Esophagus muscularis mucosa (tissue), 4 donors: Measurements from ENCODE around the gene MEIOSIN. TPM values are rescaled to one million over a fixed set of nuclear protein-coding genes. Genes with fewer than 3 reads are reported as not detected.

Source experiments
- DNase-seq: peaks from one replicate; pipeline ENCODE4 v3.0.0-alpha.2; 2017; ENCODE audit errors: extremely low spot score
- H3K27ac ChIP-seq, 4 donors: fragments of 200-600 bp; sonication (generic); replicated peaks in 1 of 4; 1 replicate in 3 of 4; 2 replicates in 1 of 4; pipeline ENCODE4 v1.5.1; 2016 to 2019; ENCODE audit warnings: mild to moderate bottlenecking in 1 of 4
- H3K27me3 ChIP-seq, 4 donors: fragments of 200-600 bp; sonication (generic); one replicate each; pipeline versions ENCODE4 v1.5.1 to v1.6.0; 2016 to 2019
- H3K36me3 ChIP-seq, 4 donors: fragments of 200-600 bp; sonication (generic); one replicate each; pipeline ENCODE4 v1.5.1; 2016 to 2019
- H3K4me1 ChIP-seq, 4 donors: fragments of 200-600 bp; sonication (generic); one replicate each; pipeline ENCODE4 v1.5.1; 2016 to 2019
- H3K4me3 ChIP-seq, 4 donors: fragments of 200-600 bp; sonication (generic); 1 replicate in 2 of 4; 2 replicates in 2 of 4; pipeline ENCODE4 v1.5.1; 2016 to 2019; ENCODE audit warnings: mild to moderate bottlenecking in 4 of 4, moderate library complexity in 1 of 4
- H3K9me3 ChIP-seq, 4 donors: fragments of 200-600 bp; sonication (generic); 1 replicate in 3 of 4; 2 replicates in 1 of 4; pipeline ENCODE4 v1.5.1; 2016 to 2019
- EP300 ChIP-seq: sonication (generic); formaldehyde crosslinking; IDR thresholded peaks from one replicate; pipeline ENCODE4 v1.6.1; 2017; ENCODE audit warnings: antibody characterized with exemption
- POLR2A ChIP-seq: fragments of 450-650 bp; IDR thresholded peaks from one replicate; pipeline ENCODE4 v1.6.1; 2017; ENCODE audit warnings: antibody characterized with exemption, moderate library complexity, mild to moderate bottlenecking, low read depth
- POLR2AphosphoS5 ChIP-seq, 2 donors: sonication (generic); formaldehyde crosslinking; IDR thresholded peaks; one replicate each; pipeline ENCODE4 v1.6.1; 2017; ENCODE audit warnings: antibody characterized with exemption in 2 of 2
- WGBS: methylation state at CpG from one replicate; pipeline ENCODE4 v1.1.5; 2018; 5-methylcytosine and 5-hydroxymethylcytosine counted together
- intact Hi-C: fragments of 100-400 bp; cut with DNase I; formaldehyde crosslinking; loops from one replicate; pipeline ENCODE4 v1.15.1; 2023
- total RNA-seq, 4 donors: library from RNA; depleted of rRNA; stranded (reverse); fragments of >200 nt; gene quantifications; one replicate each; pipeline versions ENCODE4 v1.1.0 to v1.2.1, GENCODE V29; 2016
- TF ChIP-seq, protein P1 (sequence below), 3 experiments: fragments of 200-600 bp in 2 of 3; fragments of 450-650 bp in 1 of 3; sonication (generic) in 2 of 3; IDR thresholded peaks; one replicate each; pipeline ENCODE4 v1.5.1; 2017 to 2019; ENCODE audit warnings: antibody characterized with exemption in 3 of 3, mild to moderate bottlenecking in 2 of 3, moderate library complexity in 1 of 3

The MEIOSIN gene
- total RNA-seq, 4 donors from 2014 or later: not detected

DNA sequence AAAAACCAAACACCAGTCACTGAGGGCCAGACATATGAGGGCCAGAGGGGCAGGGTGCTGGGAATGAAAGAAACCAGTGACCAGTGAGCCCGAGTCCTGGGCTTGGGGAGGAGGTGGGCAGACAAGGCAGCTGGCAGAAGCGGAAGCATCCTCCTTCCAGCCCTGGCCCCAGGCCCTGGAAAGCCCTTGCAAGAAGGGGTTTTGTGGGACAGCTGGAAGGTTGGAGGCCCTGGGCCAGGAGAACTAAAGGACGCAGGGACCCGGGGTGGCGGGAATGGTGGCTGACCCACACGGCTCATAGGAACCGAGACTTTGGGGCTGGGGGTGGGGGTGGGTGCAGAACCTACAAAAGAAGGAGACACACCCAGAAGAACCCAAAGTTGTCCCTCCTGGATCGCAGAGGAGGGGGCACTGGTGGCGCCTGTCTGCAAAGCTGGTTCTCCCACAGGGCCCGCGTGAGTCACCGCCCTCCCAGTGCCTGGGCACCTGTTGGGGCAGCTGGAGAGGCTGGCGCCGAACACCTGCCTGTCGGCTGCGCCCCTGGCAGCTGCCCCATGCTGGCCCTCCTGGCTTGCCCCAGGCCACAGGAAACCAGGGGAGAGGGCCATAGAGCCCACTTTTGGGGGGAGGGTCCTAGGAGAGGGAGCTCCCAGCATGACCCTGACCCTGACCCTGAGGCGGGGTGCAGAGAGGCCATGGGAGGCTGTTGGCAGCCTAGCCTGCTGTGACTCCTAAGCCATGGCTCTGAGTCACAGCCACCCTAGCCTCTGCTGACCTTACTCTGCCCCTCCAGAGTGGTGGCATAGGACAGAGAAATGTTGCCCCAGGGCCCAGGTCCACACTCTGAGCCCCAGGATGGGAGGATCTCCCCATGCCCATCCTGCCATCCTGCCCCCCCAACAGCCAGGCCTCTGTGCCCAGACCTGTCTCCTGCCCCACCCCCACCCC lies 48.2 kb downstream of the MEIOSIN start:
- Histone ChIP-seq H3K4me1 (peaks cover 63 to 92% (median 86%) of the 10 kb centered on the region in 4 donors), H3K9me3 (no peaks in the 10 kb centered on the region), H3K27me3 (no peaks in the 10 kb centered on the region), H3K36me3 (peaks cover 25 to 46% (median 41%) of the 10 kb centered on the region in 4 donors), H3K27ac (peak overlapping the region; percentile 94 to 97 (median 95)), H3K4me3 (peak overlapping the region; percentile 61 to 82 (median 78))
- 29% methylated on average over 12 of the region's 17 CpGs for WGBS
- DNase-seq: no peak
- intact Hi-C loops: no loop called here
- TF ChIP-seq, protein P1, sequence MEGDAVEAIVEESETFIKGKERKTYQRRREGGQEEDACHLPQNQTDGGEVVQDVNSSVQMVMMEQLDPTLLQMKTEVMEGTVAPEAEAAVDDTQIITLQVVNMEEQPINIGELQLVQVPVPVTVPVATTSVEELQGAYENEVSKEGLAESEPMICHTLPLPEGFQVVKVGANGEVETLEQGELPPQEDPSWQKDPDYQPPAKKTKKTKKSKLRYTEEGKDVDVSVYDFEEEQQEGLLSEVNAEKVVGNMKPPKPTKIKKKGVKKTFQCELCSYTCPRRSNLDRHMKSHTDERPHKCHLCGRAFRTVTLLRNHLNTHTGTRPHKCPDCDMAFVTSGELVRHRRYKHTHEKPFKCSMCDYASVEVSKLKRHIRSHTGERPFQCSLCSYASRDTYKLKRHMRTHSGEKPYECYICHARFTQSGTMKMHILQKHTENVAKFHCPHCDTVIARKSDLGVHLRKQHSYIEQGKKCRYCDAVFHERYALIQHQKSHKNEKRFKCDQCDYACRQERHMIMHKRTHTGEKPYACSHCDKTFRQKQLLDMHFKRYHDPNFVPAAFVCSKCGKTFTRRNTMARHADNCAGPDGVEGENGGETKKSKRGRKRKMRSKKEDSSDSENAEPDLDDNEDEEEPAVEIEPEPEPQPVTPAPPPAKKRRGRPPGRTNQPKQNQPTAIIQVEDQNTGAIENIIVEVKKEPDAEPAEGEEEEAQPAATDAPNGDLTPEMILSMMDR (IDR thresholded peaks at IDR 0.05): no peak
- TF ChIP-seq EP300 (no peak), POLR2AphosphoS5 (IDR thresholded peaks at IDR 0.05) (no peak), POLR2A (no peak)

DNA sequence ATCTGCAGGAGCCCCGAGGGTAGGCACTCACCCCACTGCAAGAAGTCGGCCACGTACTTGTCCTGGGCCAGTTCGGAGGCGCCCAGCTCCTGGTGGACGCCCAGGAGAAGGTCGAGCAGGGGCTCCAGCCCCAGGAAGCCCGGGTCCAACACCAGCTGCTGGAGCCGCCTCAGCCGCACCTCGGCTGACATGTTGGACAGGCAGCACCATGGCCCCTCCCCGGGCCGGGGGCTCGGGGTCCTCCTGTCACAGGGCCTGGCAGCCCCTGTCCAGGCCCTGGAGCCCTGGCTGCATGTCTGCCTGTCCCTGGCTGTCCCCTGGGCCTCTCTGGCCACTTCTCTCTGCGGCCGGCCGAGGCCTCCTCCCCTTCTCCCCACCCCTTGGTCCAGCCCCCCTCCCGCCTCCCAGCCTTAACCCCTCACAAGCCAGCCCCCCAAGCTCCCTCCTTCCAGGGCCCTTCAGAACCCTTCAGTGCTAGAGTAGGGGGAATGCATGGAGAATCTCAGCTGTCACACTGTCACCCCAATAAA lies 49.0 kb downstream of the MEIOSIN start, which contains the start of gene DMPK:
TSS of gene DMPK (minus strand) at position 329 of the 530 bp plus-strand sequence. CDS start at position 191, 138 bp downstream.
- Histone ChIP-seq H3K36me3 (peaks cover 24 to 46% (median 41%) of the 10 kb centered on the region in 4 donors), H3K4me1 (peaks cover 63 to 98% (median 85%) of the 10 kb centered on the region in 4 donors), H3K27me3 (no peaks in the 10 kb centered on the region), H3K9me3 (no peaks in the 10 kb centered on the region), H3K4me3 (peak within 1 kb of the TSS; percentile 61 to 82 (median 78)), H3K27ac (peak within 1 kb of the TSS; percentile 94 to 97 (median 95))
- TF ChIP-seq POLR2AphosphoS5 (IDR thresholded peaks at IDR 0.05): peak; percentile 44 to 65
- TF ChIP-seq, protein P1 (IDR thresholded peaks at IDR 0.05): no peak
- 14% methylated on average over 4 of the region's 18 CpGs for WGBS
- intact Hi-C loops: no loop called here
- DNase-seq: no peak

DNA sequence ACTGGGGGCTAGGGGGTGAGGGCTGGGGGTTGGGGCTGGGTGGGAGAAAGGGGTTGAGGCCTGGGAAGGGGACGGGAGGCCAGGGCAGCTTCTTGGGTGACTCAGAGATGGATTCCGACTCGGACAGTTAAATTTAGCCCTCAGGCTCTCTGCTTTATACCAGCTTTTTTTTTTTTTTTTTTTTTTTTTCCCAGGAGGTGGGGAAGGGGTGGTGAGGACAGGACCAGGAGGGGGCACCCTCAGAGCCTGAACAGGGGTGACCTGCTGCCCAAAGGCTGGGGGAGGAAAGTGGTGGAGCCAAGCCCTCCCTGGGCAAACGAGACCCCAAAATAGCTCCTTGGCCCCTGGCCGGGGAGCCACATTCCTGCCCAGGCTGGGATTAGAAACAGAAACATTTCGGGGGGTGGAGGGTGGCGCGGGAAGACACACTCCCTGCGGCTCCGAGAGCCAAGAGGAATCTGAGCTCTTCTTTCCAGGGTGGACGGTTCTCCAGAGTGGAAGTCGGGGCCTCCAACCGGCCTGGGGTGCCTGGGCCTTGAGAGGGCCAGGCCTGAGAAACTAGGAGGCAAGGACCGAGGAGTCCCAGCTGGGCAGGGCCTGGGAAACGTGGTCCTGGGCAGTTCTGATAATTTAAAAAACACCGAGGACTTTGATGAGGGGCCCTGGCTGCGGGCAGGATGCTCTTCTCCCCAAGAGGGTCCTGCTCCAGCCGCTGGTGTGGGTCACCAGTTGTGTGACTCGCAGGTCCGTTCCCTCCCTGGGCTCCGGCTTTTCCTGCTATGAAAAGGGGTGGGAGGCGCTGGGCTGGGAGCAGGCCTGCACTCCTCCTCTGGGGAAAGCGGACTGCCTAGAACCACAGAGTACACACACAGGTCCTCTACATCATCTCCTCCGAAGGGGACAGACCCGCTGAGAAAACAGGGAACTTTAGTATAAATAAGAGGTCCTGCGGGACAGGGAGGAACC lies 49.9 kb downstream of the MEIOSIN start:
- H3K4me3 ChIP-seq: peak overlapping the region; percentile 61 to 82 (median 78)
- H3K27ac ChIP-seq: peak overlapping the region; percentile 94 to 97 (median 95)
- no peaks in the 10 kb centered on the region for H3K9me3 ChIP-seq
- TF ChIP-seq EP300 (peak; percentile 54), POLR2A (no peak), POLR2AphosphoS5 (IDR thresholded peaks at IDR 0.05) (peak; percentile 83 to 92)
- TF ChIP-seq, protein P1 (IDR thresholded peaks at IDR 0.05): no peak
- WGBS: 30% methylated on average over 21 of the region's 26 CpGs
- peaks cover 63 to 89% (median 82%) of the 10 kb centered on the region in 4 donors for H3K4me1 ChIP-seq
- intact Hi-C loops: no loop called here
- no peak for DNase-seq
- peaks cover 16 to 46% (median 41%) of the 10 kb centered on the region in 4 donors for H3K36me3 ChIP-seq
- no peaks in the 10 kb centered on the region for H3K27me3 ChIP-seq

DNA sequence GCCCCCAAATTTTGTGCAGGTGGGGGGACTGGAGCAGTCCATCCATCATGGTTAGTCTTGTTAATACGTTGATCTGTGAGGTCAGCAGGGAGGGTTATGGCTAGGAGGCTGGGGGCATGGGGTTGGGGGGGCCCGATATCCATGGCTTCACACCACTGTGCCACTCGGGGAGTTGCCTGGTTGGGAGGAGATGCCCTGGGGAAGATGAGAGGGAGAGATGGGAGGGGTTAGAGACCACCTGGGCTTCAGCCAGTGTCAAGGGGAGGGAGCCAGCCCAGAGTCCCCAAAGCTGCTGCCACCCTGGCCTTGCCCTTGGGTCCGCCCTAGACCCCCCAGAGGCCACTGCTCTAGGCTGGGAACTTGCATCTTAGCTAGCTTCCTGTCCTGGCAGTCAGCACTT lies 50.9 kb downstream of the MEIOSIN start:
- 83% methylated on average over 1 of the region's 4 CpGs for WGBS
- Histone ChIP-seq H3K36me3 (peaks cover 17 to 46% (median 40%) of the 10 kb centered on the region in 4 donors), H3K4me3 (peak overlapping the region in 2 of 4 donors; percentile 74 to 82), H3K9me3 (no peaks in the 10 kb centered on the region), H3K27me3 (no peaks in the 10 kb centered on the region), H3K27ac (peak overlapping the region; percentile 94 to 97 (median 95)), H3K4me1 (peaks cover 66 to 79% (median 73%) of the 10 kb centered on the region in 4 donors)
- DNase-seq: no peak
- TF ChIP-seq EP300: no peak
- TF ChIP-seq POLR2AphosphoS5 (IDR thresholded peaks at IDR 0.05): no peak
- no peak for TF ChIP-seq POLR2A
- intact Hi-C loops: no loop called here
